PC-9 (cell line): ENCODE results near the gene REG4.

Experiments
- EZH2 ChIP-seq: fragments of 200-600 bp; sonication (generic); IDR thresholded peaks from 2 replicates; pipeline ENCODE4 v1.8.0; 2017; ENCODE audit warnings: antibody characterized with exemption, low read depth
- TF ChIP-seq, protein P1 (sequence below): fragments of 200-600 bp; sonication (generic); conservative IDR thresholded peaks from 2 replicates; pipeline ENCODE4 v1.6.1; 2017; ENCODE audit warnings: mixed run types, antibody characterized with exemption, mild to moderate bottlenecking, moderate library complexity

DNA sequence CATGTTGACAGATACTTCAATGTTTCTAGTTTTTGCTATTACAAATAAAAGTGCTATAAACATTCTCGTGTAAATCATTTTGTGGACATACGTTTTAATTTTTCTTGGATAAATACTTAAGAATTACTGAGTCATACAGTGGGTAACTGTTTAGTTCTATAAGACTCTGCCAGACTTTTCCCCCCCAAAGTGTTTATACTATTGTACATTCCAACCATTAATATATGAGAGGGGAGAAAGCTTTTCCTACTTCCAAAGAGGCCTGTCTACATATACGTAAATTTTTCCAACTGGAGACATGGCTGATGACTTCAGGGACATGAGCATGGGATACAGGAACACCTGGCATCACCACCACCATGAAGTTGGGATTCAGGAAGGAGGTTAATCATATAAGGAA is 17.0 kb upstream of the REG4 start:
- TF ChIP-seq, protein P1, sequence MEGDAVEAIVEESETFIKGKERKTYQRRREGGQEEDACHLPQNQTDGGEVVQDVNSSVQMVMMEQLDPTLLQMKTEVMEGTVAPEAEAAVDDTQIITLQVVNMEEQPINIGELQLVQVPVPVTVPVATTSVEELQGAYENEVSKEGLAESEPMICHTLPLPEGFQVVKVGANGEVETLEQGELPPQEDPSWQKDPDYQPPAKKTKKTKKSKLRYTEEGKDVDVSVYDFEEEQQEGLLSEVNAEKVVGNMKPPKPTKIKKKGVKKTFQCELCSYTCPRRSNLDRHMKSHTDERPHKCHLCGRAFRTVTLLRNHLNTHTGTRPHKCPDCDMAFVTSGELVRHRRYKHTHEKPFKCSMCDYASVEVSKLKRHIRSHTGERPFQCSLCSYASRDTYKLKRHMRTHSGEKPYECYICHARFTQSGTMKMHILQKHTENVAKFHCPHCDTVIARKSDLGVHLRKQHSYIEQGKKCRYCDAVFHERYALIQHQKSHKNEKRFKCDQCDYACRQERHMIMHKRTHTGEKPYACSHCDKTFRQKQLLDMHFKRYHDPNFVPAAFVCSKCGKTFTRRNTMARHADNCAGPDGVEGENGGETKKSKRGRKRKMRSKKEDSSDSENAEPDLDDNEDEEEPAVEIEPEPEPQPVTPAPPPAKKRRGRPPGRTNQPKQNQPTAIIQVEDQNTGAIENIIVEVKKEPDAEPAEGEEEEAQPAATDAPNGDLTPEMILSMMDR = no peak
- TF ChIP-seq EZH2 = no peak
